Measurements from ENCODE around the gene VPS36.

GRCh38 chr13:52450012-52450792, at the start of gene VPS36:
- TF ChIP-seq POLR2A (IDR thresholded peaks at IDR 0.05): peak in 1 of 2 donors; percentile 82
- peak; percentile 70 to 100 (median 100) for TF ChIP-seq CTCF (IDR thresholded peaks at IDR 0.05)

All from thyroid gland (tissue), 4 donors.